ENCODE data around the gene CYS1.

Gene CYS1

DNA sequence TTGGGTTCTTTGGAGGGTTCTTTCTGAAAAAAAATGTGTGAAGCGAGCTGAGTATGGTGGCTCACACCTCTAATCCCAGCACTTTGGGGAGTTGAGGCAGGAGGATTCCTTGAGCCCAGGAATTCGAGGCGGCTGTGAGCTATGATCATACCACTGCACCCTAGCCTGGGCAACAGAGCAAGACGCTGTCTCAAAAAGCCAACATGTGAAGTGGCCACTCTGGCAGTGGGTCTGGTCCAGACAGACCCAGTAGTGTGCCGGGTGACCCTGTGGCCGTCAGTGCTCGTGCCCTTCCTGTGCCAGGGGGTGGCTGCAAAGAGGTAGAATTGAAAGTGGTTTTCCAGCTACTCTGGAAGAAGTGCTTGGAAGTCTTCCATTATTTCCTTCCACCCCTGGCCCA, 25.2 kb downstream of the CYS1 start:
- DNase-seq = peak in 3 of 10 donors; percentile 13 to 27 (median 16)
- intact Hi-C loops (cut with DNase I) = loop anchor here (5.0 kb wide), 1 partner anchor 258 kb away; no protein-coding TSS in a partner anchor

DNA sequence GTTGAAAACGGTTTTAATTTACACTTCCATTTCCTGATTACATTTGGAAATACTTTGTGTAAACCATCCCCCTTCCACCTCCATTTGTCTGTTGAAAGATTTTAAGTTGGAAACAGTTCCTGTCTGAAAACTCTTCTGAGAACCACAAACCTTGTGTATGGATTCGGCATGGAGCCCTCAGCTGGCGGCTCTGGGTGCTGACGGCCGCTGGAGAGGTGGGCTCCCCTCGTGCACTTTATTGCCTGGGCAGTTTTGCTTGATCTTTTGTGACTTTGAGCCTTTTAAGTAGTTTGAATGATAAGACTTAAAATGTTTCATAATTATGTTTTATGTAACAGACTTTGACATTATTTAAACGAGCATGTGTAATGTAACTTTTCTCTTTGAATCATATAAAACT, 25.8 kb downstream of the CYS1 start:
- DNase-seq = peak in 3 of 10 donors; percentile 63 to 83 (median 65)
- intact Hi-C loops (cut with DNase I) = loop anchor here (5.0 kb wide), 1 partner anchor 257 kb away; no protein-coding TSS in a partner anchor

DNA sequence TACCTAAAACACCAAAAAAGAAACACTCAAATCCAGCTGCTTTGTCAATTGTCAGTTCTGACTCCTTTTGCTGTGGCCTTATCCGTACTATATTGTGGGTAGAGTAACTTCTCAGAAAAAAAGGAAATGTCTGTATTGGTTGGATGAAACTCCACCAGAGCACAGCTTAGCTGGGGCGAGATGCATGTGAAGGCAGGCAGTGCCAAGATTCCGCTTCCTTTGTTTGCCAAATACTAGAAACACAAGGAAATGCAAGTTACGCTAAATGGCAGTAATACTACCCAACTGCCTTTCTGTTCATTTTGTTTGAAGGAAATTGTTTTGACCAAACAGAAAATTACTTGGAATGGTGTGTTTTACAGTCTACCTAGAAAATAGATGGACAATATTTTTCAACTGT, 26.9 kb downstream of the CYS1 start:
- peak in 1 of 10 donors; percentile 16 for DNase-seq
- intact Hi-C loops (cut with DNase I) = loop anchor here (5.0 kb wide), 1 partner anchor 256 kb away; no protein-coding TSS in a partner anchor

DNA sequence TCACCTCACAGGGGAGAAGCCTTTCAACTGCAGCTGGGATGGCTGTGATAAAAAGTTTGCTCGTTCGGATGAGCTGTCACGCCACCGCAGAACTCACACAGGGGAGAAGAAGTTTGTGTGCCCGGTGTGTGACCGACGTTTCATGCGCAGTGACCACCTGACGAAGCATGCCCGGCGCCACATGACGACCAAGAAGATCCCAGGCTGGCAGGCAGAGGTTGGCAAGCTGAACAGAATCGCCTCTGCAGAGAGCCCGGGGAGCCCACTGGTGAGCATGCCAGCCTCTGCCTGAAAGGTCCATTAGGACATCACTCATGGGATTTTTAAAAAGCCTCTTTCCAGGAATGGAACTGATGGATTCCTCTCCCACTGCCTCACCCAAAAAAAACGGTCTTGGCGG, 28.0 kb downstream of the CYS1 start:
- intact Hi-C loops (cut with DNase I) = loop anchor here (5.0 kb wide), 1 partner anchor 255 kb away; no protein-coding TSS in a partner anchor
- peak in 3 of 10 donors; percentile 6 to 77 (median 53) for DNase-seq

DNA sequence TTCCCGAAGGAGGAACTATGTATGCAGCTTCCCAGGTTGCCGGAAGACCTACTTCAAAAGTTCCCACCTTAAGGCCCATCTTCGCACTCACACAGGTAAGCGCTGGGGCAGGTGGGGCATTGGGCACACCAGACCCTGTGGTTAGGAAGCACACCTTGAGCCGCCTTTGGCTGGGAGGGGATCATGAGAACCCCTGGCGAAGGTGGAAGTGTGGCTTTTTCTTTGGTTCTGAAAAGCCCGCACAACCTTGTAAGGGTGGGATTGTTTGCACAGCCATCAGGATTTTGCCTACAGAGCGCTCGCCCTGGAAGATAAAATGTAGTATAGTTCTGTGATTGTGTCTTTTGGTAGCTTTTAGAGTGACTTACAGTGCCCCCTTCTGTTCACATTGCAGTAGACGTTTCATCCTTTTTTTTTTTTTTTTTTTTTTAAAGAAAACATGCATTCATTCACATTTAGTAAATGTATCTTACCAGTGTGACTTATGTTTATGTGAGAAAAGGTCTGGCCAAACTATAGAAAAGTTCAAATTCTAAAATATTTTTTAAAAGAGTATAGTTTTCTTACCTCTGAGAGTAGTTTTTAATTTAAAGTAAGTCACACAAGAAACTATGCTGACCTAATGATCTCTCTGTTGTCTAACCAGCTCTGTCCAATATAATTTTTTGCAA, 31.6 kb downstream of the CYS1 start:
- peak in 2 of 10 donors; percentile 36 to 62 for DNase-seq
- intact Hi-C loops (cut with DNase I) = loop anchor here (1.0 kb wide), 1 partner anchor 64 kb away; no protein-coding TSS in a partner anchor

DNA sequence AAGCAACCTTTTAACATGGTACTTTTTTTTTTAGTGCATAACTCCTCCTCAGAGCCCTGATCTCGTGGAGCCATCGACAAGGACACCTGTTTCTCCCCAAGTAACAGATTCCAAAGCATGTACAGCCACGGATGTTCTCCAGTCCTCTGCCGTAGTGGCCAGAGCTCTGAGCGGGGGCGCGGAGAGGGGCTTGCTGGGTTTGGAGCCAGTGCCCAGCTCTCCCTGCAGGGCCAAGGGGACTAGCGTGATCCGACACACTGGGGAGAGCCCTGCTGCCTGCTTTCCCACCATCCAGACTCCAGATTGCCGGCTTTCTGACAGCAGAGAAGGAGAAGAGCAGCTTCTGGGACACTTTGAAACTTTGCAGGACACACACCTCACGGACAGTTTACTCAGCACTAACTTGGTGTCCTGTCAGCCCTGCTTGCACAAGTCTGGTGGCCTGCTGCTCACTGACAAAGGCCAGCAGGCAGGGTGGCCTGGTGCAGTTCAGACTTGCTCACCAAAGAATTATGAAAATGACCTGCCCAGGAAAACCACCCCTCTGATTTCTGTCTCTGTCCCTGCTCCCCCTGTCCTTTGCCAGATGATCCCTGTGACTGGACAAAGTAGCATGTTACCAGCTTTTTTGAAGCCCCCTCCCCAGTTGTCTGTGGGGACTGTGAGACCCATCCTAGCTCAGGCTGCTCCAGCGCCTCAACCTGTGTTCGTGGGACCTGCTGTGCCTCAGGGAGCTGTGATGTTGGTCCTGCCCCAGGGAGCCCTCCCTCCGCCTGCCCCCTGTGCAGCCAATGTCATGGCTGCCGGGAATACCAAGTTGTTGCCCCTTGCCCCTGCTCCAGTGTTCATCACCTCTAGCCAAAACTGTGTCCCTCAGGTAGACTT, 32.4 kb downstream of the CYS1 start:
- peak in 3 of 10 donors; percentile 21 to 74 (median 57) for DNase-seq
- intact Hi-C loops (cut with DNase I) = loop anchor here (1.0 kb wide), 1 partner anchor 64 kb away; no protein-coding TSS in a partner anchor

DNA sequence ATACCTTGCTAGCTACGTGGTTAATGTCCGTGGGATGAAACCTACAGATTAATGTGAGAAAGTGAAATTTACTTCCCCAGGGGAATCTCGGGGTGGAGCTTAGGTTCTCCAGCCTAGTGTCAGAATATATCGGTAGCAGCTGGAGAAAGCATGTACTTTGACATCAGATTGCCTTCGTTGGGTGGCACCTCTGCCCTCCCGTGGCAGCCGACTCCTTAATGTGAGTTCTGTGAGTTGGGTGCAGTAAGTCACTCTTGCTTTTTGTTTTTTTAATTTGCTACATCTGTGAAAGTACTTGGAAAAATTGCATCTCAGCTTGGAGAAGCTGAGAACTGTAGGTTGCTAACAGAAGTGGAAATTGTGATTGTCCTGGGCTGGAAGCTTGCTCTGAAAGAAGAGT, 33.3 kb downstream of the CYS1 start:
- intact Hi-C loops (cut with DNase I) = no loop called here

DNA sequence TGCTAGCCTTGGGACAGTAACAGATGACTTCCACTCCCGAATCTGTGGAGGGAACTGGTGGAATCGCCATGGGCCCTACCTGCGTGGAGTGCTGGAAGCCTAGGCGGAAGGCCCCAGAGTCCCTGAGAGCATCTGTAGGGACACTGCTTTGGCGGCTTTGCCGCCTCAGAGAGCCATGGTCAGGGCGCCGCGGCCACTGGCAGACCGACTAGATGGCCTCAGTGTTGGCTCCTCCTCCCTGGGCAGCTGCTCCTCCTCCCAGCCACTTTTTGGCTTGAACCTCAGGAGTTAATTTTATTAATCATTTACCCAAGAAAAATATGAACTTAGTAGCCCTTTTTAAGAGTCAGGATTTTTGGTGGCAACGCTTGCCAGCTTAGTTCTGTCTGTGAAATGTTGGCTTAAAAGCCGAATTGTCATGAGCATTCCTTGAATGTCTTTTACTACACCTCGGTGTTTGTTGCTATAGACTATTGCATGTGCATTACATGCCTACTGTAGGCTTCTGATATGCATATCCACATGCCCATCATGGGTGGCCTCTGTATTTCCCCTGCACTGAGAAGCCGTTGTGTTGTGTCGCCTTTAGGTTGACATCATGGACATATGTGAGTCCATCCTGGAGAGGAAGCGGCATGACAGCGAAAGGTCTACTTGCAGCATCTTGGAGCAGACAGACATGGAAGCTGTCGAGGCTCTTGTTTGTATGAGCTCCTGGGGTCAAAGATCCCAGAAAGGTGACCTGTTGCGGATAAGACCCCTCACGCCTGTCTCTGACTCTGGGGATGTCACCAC, 34.5 kb downstream of the CYS1 start:
- DNase-seq = peak in 4 of 10 donors; percentile 19 to 81 (median 65)
- intact Hi-C loops (cut with DNase I) = no loop called here

More for the DNA sequence above, 33.3 kb downstream of the CYS1 start:
- DNase-seq = peak in 3 of 10 donors; percentile 27 to 49 (median 40)

DNA sequence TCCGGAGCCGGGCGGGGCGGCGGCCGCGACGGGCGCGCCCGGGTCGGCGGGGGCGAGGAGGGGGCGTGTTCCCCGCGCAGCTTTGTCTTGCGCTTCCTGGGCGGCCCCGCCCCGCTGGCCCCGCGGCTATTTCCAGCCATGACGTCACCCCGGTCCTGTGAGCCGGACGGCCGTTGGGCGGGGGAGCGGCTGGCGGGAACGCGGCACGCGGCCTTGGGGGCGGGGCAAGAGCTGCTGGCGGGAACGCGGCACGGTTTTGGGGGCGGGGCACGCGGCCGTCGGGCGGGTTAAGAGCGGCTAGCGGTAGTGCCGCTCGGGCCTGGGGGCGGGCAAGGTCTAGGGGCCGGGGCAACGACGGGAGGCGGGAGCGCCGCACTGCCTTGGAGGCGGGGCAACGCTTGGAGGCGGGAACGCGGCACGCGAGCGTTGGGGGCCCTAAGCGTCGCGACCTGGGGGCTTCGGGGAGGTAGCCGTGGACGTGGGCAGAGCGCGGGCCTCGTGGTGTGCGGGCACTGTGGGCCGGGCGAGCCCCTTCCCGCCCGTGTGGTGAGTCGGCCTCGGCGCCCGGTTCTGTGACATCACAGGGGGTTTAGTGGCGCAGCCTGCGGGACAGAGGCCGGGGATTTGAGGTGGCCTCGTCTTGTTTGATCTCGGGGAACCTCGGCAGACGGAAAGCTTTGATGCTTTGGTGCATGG, 36.2 kb downstream of the CYS1 start:
- intact Hi-C loops (cut with DNase I) = loop anchor here (5.0 kb wide), 1 partner anchor 232 kb away; no protein-coding TSS in a partner anchor
- DNase-seq = peak; percentile 80 to 98 (median 88)

DNA sequence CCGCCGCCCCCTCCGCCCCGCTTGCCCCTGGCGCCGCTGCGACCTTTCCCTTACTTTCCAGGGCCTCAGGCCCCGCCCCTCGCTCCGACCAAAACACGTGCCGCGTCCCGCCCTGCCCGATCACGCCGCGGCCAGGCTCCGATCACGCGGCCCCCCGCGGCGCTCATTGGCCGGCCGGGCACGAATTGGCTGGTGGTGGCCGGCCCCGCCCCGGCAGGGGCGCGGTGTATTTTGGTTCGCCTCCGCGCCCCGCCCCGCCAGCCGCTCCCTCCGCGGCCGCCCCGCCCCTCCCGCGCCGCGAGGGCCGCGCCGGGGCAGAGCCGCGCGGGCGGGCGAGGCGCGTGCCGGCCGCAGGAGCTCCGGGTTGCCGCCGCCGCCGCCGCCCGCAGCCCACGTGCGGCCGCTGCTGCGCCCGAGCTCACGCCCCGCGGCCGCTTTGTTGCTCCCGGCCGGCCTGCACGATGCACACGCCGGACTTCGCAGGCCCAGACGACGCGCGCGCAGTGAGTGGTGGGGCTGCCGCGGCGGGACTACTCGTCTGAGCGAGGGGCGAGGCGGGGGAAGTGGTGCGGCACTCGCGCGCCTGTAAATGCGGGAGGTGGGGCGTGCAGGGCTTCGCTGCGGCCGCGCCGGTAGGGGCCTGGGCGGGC, 36.8 kb downstream of the CYS1 start, which contains the start of gene KLF11:
Gene KLF11, plus strand, starts transcription at position 295 of the 650 bp plus-strand sequence. Its CDS starts 167 bp downstream, at position 462.
- peak; percentile 55 to 97 (median 78) for DNase-seq
- intact Hi-C loops (cut with DNase I) = loop anchor here (5.0 kb wide), 1 partner anchor 231 kb away; no protein-coding TSS in a partner anchor

DNA sequence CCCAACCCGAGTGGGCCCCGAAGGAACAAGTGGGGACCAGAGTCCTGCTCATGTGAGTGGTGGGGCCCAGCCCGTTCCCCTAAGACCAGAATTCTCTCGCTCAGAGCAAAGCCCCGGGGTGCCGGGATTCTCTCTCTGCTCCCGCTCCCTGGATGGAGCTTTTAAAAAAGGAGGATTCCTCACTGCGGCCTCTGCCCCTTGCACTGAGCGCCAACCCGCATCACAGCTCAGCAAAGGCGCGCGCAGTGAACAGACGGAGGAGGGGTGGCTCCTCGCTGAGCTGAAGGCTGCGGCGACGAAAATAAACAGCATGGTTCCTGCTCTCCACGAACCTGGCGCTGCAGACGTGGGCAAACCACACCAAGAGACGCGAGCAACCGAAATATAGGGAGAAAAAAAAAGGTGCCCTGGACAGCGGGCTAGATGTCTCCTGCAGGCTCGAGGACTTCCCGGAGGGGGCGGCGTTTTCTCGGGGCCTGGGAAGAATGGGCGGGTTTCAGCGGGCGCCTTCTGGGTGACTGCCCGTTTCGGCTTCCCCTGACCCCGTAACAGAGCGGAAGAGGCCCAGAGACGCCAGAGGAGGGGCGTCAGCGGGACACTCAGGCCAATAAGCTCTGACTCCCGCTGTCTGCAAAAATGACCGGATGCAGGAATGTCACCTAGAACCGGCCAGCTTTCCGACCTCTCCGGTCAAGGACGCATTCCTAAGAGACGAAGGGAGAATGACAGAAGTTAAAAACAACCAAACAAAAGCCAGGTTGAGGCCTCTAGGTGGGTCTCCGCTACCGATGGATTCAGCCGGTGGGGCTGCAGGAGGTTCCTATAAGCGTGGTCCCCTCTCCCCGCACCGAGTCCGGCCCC, 37.7 kb downstream of the CYS1 start:
- DNase-seq = peak in 7 of 10 donors; percentile 43 to 92 (median 47)
- intact Hi-C loops (cut with DNase I) = loop anchor here (5.0 kb wide), 1 partner anchor 230 kb away; no protein-coding TSS in a partner anchor

DNA sequence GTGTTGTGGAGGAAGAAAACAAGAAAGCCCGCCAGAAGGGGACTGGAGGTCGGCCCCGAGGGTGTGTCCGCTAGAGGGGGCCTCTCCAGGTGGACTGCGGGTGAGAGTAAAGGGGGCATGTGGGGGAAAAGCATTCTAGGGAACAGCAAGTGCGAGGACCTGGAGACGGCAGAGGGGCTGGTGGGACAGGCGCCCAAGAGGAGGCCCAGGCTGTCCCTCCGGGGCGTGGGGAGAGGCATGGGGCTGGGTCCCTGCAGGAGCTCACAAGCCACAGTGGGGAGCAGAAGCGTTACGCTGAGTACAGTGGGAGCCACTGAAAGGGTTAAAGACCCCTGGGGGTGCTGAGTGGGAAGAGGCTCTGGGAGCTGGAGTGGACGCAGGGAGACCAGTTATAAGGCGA, 38.5 kb downstream of the CYS1 start:
- peak in 3 of 10 donors; percentile 59 to 81 (median 73) for DNase-seq
- intact Hi-C loops (cut with DNase I) = loop anchor here (5.0 kb wide), 1 partner anchor 229 kb away; no protein-coding TSS in a partner anchor

DNA sequence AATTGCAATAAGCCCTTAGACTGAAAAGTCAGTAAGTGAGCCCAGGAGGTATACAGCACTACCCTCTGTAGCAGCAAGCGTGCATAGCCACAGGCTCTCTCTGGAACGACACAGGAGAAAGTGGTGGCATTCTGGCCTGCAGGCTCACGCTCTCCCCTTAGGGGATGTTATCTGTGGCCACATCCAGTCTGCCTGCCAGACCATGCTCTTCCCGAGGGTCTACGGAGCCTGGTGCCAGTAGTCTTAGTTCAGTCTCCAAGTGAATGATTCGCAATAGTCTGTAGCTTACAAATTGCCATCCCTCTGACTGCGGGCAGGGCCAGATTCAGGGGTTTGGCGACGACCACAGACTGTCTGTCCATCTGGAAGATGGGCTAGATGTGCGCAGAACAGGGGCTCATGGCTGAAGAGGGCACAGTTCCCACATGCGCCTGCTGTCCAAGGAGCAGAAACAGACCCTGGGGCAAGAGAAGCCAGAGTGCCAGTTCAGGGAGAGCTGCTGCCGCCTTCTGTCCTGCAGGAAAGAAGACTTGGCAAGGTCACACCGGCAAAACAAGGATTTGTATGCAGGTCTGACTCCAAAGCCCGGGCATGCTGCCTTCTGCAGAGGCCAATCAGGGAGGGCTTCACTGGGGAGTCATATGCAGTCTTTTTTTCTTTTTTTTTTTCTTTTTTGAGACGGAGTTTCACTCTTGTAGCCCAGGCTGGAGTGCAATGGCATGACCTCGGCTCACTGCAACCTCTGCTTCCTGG, 40.4 kb downstream of the CYS1 start:
- intact Hi-C loops (cut with DNase I) = loop anchor here (5.0 kb wide), 1 partner anchor 228 kb away; no protein-coding TSS in a partner anchor
- DNase-seq = peak in 9 of 10 donors; percentile 28 to 94 (median 60)

DNA sequence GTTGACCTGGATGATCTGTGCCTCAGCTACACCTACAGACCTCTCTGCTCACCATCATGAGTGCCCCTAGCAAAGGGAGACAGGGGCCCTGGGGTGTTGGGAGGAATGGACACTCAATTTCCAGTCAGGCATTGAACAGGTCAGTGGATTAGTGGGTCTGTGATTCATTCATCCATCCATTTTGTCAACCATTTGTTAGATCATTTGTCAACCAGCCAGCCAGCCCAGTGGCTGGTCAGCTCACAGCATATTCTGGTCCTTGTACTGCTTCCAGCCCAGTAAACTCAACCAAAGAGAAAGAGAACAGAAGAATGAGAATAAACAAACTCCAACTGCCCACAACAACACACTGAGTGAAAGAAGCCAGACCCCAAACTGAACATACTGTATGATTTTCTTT, 41.5 kb downstream of the CYS1 start:
- intact Hi-C loops (cut with DNase I) = no loop called here
- DNase-seq = peak in 4 of 10 donors; percentile 3 to 32 (median 22)

DNA sequence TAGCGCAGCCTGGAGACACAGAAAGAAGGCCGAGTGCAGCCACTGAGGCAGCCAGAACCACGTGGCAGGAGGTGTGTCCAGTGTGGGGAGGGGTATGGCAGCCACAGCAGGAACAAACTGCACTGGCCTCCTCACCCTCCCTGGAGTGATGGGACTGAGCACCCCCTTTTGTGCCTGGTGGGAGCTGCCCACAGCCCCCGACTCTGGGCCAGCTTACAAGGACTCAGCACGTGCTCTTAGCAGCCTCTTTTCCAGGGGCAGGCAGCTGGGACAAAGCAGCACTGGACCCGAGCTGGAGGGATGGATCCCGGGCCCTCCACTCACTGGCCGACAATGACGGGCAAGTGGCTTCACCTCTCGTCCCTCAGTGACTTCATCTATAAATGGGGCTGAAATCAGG, 42.1 kb downstream of the CYS1 start:
- intact Hi-C loops (cut with DNase I) = no loop called here
- peak in 4 of 10 donors; percentile 10 to 55 (median 49) for DNase-seq

DNA sequence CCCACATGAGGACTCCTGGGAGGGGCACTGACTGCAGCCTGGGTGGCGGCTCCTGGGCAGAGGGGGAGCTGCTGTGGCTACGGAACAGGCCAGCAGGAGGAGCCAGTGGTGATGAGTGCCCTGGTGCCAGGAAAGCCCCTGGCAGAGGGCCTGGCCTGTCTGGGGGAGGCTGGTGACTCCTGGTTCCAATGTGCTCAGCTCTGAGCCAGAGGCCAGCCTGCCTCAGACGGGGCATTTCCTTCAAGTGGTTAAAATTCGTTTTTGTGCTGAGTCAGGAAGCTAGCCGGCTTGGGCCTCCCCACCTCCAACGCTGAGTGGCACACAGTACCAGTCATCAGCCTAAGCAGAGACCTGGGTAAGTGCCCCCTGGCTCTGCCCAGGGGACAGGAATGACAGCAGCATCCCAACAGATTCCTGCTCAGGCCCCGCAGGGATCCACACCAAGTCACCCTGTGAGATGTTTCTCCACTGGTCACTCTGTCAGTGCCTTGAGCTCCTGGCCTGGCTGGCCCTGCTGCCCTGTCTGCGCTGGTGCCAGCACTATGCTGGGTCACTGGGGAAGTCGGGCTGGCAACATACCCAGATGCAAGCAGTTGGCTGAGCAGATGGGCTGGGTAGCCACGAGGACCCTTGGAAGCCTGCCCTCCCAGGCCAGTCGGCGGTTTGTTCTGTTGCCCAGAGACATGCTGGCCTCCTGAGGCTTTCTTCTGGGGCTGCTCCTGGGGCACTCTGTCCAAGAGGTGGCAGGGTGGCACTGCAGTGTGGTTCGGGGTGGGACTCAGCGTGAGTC, 43.9 kb downstream of the CYS1 start:
- intact Hi-C loops (cut with DNase I) = no loop called here
- DNase-seq = peak; percentile 75 to 96 (median 84)

All from posterior cingulate gyrus (tissue), 11 donors.